Measurements from ENCODE around the gene RNF227. TPM values are rescaled to one million over a fixed set of nuclear protein-coding genes. Genes with fewer than 3 reads are reported as not detected.
"Not testable (repeated sequence)": the region's sequence is repeated elsewhere in the genome, so short reads cannot be mapped to it uniquely, and the experiment has no call there.

RNF227 gene
- total and polyA plus RNA-seq, 9 donors, result 2.7 to 16.5 (median 5.2) TPM

DNA sequence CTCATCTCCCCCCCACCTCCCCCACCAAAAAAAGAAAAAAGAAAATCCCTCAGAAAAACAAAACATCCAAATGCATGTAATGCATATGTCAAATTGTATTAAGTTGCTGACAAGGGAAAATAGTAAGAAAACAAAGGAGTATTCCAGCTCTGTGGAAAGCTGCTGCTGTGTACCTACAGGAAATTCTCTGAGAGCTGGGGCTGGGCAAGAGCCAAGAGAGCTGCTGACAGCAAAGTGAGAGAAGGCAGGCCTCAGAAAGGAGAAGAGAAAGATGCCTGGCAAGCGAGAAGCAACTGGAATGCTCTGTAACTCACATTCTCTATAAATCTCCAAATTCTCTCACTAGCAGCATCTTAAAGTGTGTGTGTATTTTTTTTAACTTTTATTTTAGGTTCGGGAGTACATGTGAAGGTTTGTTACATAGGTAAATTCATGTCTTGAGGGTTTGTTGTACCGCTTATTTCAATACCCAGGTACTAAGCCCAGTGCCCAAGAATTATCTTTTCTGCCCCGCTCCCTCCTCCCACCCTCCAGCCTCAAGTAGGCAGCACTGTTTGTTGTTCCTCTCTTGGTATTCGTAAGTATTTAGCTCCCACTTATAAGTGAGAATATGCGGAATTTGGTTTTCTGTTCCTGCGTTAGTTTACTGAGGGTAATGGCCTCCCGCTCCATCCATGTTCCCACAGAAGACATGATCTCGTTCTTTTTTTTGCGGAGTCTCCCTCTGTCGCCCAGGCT is 40.3 kb upstream of the RNF227 start:
- Histone ChIP-seq H3K4me1 (ENCODE audit: insufficient read depth) (no peaks in the 10 kb centered on the region), H3K4me3 (no peak overlapping the region), H3K36me3 (no peaks in the 10 kb centered on the region), H3K9me3 (no peaks in the 10 kb centered on the region), H3K27ac (no peak overlapping the region), H3K27me3 (no peaks in the 10 kb centered on the region)
- intact Hi-C loops (cut with DNase I), result no loop called here
- no peak for TF ChIP-seq EP300 (IDR thresholded peaks at IDR 0.05)
- TF ChIP-seq POLR2A (IDR thresholded peaks at IDR 0.05), result no peak
- TF ChIP-seq, protein P1, sequence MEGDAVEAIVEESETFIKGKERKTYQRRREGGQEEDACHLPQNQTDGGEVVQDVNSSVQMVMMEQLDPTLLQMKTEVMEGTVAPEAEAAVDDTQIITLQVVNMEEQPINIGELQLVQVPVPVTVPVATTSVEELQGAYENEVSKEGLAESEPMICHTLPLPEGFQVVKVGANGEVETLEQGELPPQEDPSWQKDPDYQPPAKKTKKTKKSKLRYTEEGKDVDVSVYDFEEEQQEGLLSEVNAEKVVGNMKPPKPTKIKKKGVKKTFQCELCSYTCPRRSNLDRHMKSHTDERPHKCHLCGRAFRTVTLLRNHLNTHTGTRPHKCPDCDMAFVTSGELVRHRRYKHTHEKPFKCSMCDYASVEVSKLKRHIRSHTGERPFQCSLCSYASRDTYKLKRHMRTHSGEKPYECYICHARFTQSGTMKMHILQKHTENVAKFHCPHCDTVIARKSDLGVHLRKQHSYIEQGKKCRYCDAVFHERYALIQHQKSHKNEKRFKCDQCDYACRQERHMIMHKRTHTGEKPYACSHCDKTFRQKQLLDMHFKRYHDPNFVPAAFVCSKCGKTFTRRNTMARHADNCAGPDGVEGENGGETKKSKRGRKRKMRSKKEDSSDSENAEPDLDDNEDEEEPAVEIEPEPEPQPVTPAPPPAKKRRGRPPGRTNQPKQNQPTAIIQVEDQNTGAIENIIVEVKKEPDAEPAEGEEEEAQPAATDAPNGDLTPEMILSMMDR (IDR thresholded peaks at IDR 0.05), result no peak
- DNase-seq, result peak in 2 of 5 donors; percentile 28 to 55
- WGBS, 3 donors, result 58 to 72% (median 67%) methylated on average over 11 of the region's 11 CpGs

DNA sequence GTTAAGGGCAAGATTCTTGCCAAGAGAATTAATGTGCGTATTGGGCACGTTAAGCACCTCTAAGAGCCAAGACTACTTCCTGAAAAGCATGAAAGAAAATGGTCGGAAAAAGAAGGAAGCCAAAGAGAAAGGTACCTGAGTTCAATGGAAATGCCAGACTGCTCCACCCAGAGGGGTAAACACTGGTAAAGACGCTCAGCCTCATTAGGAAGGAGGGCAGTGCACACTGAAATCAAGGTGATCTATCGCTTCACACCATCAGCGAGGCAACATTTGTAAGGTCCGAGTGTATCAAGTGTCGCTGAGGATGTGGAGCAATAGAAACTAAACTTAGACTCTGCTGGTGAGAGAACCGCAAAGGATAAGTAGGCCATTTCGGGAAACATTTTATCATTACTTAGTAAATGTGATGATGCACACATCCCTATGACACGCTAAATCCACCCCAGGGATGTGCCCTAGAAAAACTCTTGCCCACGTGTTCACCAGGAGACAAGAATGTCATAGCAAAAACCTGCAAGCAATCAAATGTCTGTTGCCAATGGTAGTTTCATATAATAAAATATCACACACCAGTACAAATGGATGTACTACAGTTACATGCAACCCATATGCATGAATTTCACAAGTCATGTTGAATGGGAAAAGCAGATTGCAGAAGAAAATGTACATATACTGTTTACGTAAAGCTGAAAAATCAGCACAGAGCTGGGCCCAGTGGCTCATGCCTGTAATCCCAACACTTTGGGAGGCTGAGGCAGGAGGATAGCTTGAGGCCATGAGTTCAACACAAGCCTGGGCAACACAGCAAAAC is 39.5 kb upstream of the RNF227 start:
- intact Hi-C loops (cut with DNase I), result no loop called here
- no peak overlapping the region for H3K27ac ChIP-seq
- no peak for DNase-seq
- TF ChIP-seq POLR2A (IDR thresholded peaks at IDR 0.05) (no peak), EP300 (IDR thresholded peaks at IDR 0.05) (no peak)
- TF ChIP-seq, protein P1 (IDR thresholded peaks at IDR 0.05), result no peak
- H3K9me3 ChIP-seq, result no peaks in the 10 kb centered on the region
- no peaks in the 10 kb centered on the region for H3K4me1 ChIP-seq (ENCODE audit: insufficient read depth)
- H3K27me3 ChIP-seq, result no peaks in the 10 kb centered on the region
- WGBS, 3 donors, result 73 to 85% (median 82%) methylated on average over 13 of the region's 13 CpGs
- no peaks in the 10 kb centered on the region for H3K36me3 ChIP-seq
- H3K4me3 ChIP-seq, result no peak overlapping the region

DNA sequence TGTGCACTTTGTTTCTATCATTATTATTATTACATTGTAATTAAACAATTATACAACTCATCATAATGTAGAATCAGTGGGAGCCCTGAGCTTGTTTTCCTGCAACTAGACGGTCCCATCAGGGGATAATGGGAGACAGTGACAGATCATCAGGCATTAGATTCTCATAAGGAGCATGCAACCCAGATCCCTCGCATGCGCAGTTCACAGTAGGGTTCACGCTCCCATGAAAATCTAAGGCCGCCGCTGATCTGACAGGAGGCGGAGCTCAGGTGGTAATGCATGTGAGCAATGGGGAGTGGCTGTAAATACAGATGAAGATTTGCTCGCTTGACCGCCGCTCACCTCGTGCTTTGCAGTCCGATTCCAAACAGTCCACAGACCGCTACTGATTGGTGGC is 37.2 kb upstream of the RNF227 start:
- WGBS, 3 donors, result 92 to 94% (median 92%) methylated on average over 13 of the region's 13 CpGs
- DNase-seq; H3K4me1 ChIP-seq (ENCODE audit: insufficient read depth); H3K27ac ChIP-seq; H3K36me3 ChIP-seq; H3K4me3 ChIP-seq; H3K27me3 ChIP-seq; intact Hi-C loops (cut with DNase I); H3K9me3 ChIP-seq: not testable (repeated sequence)

DNA sequence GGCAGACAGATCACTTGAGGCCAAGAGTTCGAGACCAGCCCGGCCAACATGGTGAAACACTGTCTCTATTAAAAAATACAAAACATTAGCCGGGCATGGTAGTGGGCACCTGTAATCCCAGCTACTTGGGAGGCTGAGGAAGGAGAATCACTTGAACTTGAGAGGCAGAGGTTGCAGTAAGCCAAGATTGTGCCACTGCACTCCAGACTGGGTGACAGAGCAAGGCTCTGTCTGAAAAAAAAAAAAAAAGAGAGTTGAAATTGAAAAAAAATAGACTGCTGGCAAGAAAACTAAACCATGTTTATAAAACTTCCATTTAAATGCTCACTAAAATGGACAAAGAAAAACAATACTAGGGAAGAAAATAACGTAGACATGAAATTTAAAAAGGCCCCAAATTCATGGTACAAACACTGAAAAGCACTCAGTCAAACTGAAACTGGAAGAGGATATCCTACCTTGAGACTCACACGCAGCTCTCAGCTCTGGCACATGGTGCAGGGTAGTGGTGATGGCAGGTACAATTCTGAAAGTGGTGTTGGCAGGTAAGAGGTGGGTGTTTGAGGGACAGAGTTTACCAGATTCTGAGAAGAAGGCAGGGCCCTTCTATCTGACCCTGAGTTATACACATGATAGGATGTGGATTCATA is 35.2 kb upstream of the RNF227 start:
- 65 to 70% (median 68%) methylated on average over 5 of the region's 5 CpGs for WGBS, 3 donors

More for the DNA sequence above, 35.2 kb upstream of the RNF227 start:
- H3K27me3 ChIP-seq, result no peaks in the 10 kb centered on the region
- H3K27ac ChIP-seq, result no peak overlapping the region
- no peaks in the 10 kb centered on the region for H3K36me3 ChIP-seq
- H3K4me3 ChIP-seq, result no peak overlapping the region
- no peaks in the 10 kb centered on the region for H3K4me1 ChIP-seq (ENCODE audit: insufficient read depth)
- intact Hi-C loops (cut with DNase I), result no loop called here
- DNase-seq, result no peak
- H3K9me3 ChIP-seq, result no peaks in the 10 kb centered on the region
- TF ChIP-seq EP300 (IDR thresholded peaks at IDR 0.05) (no peak), POLR2A (IDR thresholded peaks at IDR 0.05) (no peak)
- TF ChIP-seq, protein P1 (IDR thresholded peaks at IDR 0.05), result no peak
